ENCODE data around the gene TRIM17. TPM values are rescaled to one million over a fixed set of nuclear protein-coding genes. Genes with fewer than 3 reads are reported as not detected.
A peak's percentile ranks its signal among the peaks of the same experiment; 100 is the strongest.

The TRIM17 gene
- total and polyA plus RNA-seq, 9 of the 15 experiments (the other 6 are each of a cell fraction or from before 2014, with no cell fraction given): not detected

DNA sequence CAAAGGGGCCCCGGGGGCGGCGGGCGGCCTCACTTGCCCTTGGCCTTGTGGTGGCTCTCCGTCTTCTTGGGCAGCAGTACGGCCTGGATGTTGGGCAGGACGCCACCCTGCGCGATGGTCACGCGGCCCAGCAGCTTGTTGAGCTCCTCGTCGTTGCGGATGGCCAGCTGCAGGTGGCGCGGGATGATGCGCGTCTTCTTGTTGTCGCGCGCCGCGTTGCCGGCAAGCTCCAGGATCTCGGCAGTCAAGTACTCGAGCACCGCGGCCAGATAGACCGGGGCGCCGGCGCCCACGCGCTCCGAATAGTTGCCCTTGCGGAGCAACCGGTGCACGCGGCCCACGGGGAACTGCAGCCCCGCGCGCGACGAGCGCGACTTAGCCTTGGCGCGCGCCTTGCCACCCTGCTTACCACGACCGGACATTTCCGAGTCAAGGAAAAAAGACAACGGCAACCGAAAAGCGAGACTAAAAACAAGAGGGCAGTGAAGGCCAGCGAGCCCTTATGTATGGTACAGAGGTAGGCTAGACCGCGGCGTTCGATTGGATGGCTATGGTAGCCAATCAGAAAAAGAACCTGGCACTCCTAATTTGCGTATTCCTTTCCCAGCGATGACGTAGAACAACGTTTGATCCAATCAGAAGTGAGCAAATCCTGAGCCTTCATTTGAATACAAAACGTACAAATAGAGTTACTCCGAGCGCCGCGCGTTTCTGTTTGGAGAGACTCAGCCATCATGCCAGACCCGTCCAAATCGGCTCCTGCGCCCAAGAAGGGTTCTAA lies 40.9 kb upstream of the TRIM17 start:
- Histone ChIP-seq H2AFZ (ENCODE audit: low read depth, low read length) (peak overlapping the region; percentile 90), H3K9ac (ENCODE audit: insufficient read depth in 1 of 2, low read depth in 2 of 2, low read length in 2 of 2) (peak overlapping the region; percentile 95 to 96), H3K36me3 (ENCODE audit: control insufficient read depth, insufficient read depth, low read length) (peaks cover 26% of the 10 kb centered on the region), H3K4me3 (peak overlapping the region; percentile 61), H3K27me3 (ENCODE audit: control insufficient read depth in 2 of 2, insufficient read depth in 2 of 2, low read length in 2 of 2) (no peaks in the 10 kb centered on the region), H4K20me1 (replicated peaks; ENCODE audit: control insufficient read depth, insufficient read depth, low read length) (no peaks in the 10 kb centered on the region; the same call in 1 of the 2 replicates), H3K4me2 (ENCODE audit: insufficient read depth, low read length) (peak overlapping the region; percentile 99), H3K9me1 (ENCODE audit: control insufficient read depth, insufficient read depth, low read length) (peaks cover 7% of the 10 kb centered on the region), H3K4me1 (replicated peaks in 1 of 2; ENCODE audit: control insufficient read depth in 2 of 2, insufficient read depth in 2 of 2, low read length in 2 of 2) (peaks cover 27 to 37% of the 10 kb centered on the region in 2 experiments), H3K79me2 (ENCODE audit: control insufficient read depth, insufficient read depth, low read length) (peaks cover 49% of the 10 kb centered on the region), H3K9me3 (replicated peaks; ENCODE audit: control insufficient read depth, insufficient read depth, low read depth, low read length) (no peaks in the 10 kb centered on the region), H3K27ac (ENCODE audit: extremely low read depth, low read depth, low read length) (peak overlapping the region; percentile 97)
- in situ Hi-C loops (cut with MboI): loop anchor here (10.0 kb wide), 1 partner anchor 113 kb away; no protein-coding TSS in a partner anchor
- under 1% methylated on average over 72 of the region's 74 CpGs for WGBS (ENCODE audit: insufficient coverage, low coverage, missing lambda C conversion rate)
- intact Hi-C loops (cut with micrococcal nuclease): loop anchor here (1.0 to 5.0 kb wide), 6 partner anchors 29 to 327 kb away; partner anchors contain the start of genes RNF187 and TRIM11
- ChIA-PET POLR2A (interaction anchor here (0.6 to 6.4 kb wide), 70 partner anchors 9 to 1596 kb away, joined by 3 to 64 read pairs (median 4); partner anchors contain the start of genes IBA57, RNF187 and TRIM11), CTCF (ENCODE audit: low intra/inter-chr PET ratio) (interaction anchor here (0.6 to 1.8 kb wide), 5 partner anchors 15 to 421 kb away, joined by 3 to 10 read pairs (median 3); no protein-coding TSS in a partner anchor)
- DNase-seq (ENCODE audit: extremely low read depth in 1 of 4, low spot score in 3 of 4): peak; percentile 98 to 100 (median 99)
- peak; percentile 98 for FAIRE-seq
- TSS peak; percentile 78 for BruUV-seq (replicated peaks)
- peak; percentile 91 for ATAC-seq
- no peak for TF ChIP-seq KAT2B (IDR thresholded peaks at IDR 0.05; ENCODE audit: low read depth, low read length)
- TF ChIP-seq HNRNPL (IDR thresholded peaks at IDR 0.05; ENCODE audit: low read depth, low read length): peak; percentile 97
- no peak for TF ChIP-seq ZNF766 (CRISPR knock-in tag; conservative IDR thresholded peaks at IDR 0.05)
- TF ChIP-seq ZNF695 (CRISPR knock-in tag; IDR thresholded peaks at IDR 0.05): no peak
- peak; percentile 99 for TF ChIP-seq POLR2B (IDR thresholded peaks at IDR 0.05; ENCODE audit: low read depth, partially characterized antibody)
- TF ChIP-seq ZNF311 (CRISPR knock-in tag; IDR thresholded peaks at IDR 0.05): no peak
- TF ChIP-seq, protein P1, sequence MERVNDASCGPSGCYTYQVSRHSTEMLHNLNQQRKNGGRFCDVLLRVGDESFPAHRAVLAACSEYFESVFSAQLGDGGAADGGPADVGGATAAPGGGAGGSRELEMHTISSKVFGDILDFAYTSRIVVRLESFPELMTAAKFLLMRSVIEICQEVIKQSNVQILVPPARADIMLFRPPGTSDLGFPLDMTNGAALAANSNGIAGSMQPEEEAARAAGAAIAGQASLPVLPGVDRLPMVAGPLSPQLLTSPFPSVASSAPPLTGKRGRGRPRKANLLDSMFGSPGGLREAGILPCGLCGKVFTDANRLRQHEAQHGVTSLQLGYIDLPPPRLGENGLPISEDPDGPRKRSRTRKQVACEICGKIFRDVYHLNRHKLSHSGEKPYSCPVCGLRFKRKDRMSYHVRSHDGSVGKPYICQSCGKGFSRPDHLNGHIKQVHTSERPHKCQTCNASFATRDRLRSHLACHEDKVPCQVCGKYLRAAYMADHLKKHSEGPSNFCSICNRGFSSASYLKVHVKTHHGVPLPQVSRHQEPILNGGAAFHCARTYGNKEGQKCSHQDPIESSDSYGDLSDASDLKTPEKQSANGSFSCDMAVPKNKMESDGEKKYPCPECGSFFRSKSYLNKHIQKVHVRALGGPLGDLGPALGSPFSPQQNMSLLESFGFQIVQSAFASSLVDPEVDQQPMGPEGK (CRISPR knock-in tag; IDR thresholded peaks at IDR 0.05; ENCODE audit: borderline replicate concordance): no peak; the same call in 1 of the 2 replicates
- peak; percentile 95; the same call in 1 of the 2 replicates for TF ChIP-seq RBM14 (IDR thresholded peaks at IDR 0.05; ENCODE audit: borderline replicate concordance, insufficient read depth, low read depth, low read length)
- no peak for TF ChIP-seq JUNB (CRISPR knock-in tag; conservative IDR thresholded peaks at IDR 0.05)
- TF ChIP-seq, protein P2, sequence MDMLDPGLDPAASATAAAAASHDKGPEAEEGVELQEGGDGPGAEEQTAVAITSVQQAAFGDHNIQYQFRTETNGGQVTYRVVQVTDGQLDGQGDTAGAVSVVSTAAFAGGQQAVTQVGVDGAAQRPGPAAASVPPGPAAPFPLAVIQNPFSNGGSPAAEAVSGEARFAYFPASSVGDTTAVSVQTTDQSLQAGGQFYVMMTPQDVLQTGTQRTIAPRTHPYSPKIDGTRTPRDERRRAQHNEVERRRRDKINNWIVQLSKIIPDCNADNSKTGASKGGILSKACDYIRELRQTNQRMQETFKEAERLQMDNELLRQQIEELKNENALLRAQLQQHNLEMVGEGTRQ (CRISPR knock-in tag; IDR thresholded peaks at IDR 0.05): peak; percentile 88
- TF ChIP-seq, protein P3, sequence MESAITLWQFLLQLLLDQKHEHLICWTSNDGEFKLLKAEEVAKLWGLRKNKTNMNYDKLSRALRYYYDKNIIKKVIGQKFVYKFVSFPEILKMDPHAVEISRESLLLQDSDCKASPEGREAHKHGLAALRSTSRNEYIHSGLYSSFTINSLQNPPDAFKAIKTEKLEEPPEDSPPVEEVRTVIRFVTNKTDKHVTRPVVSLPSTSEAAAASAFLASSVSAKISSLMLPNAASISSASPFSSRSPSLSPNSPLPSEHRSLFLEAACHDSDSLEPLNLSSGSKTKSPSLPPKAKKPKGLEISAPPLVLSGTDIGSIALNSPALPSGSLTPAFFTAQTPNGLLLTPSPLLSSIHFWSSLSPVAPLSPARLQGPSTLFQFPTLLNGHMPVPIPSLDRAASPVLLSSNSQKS (CRISPR knock-in tag; IDR thresholded peaks at IDR 0.05): 0 out of 2 replicates have a peak, but pooled peaks have one; percentile 3
- no peak for TF ChIP-seq NFXL1 (CRISPR knock-in tag; IDR thresholded peaks at IDR 0.05)
- no peak for TF ChIP-seq SLC30A9 (CRISPR knock-in tag; IDR thresholded peaks at IDR 0.05)
- no peak for TF ChIP-seq ZNF75A (CRISPR knock-in tag; IDR thresholded peaks at IDR 0.05)
- TF ChIP-seq HMG20B (CRISPR knock-in tag; IDR thresholded peaks at IDR 0.05): no peak
- TF ChIP-seq, protein P4, sequence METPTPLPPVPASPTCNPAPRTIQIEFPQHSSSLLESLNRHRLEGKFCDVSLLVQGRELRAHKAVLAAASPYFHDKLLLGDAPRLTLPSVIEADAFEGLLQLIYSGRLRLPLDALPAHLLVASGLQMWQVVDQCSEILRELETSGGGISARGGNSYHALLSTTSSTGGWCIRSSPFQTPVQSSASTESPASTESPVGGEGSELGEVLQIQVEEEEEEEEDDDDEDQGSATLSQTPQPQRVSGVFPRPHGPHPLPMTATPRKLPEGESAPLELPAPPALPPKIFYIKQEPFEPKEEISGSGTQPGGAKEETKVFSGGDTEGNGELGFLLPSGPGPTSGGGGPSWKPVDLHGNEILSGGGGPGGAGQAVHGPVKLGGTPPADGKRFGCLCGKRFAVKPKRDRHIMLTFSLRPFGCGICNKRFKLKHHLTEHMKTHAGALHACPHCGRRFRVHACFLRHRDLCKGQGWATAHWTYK (CRISPR knock-in tag; IDR thresholded peaks at IDR 0.05): peak; percentile 38; the same call in 1 of the 2 replicates

Measured in K562 (cell line).